GM20000 (cell line): ENCODE measurements around the gene TTC8.
A peak's percentile ranks its signal among the peaks of the same experiment; 100 is the strongest.
"Not testable (repeated sequence)": the region's sequence is repeated elsewhere in the genome, so short reads cannot be mapped to it uniquely, and the experiment has no call there.

ENCODE experiments used
- DNase-seq: peaks from one replicate; pipeline ENCODE4 v3.0.0; 2012; ENCODE audit warnings: low spot score
- CTCF ChIP-seq: IDR thresholded peaks from 2 replicates; pipeline ENCODE4 v1.5.1; 2012; ENCODE audit warnings: mild to moderate bottlenecking, control low read depth; ENCODE audit errors: extremely low read depth, missing control alignments

Gene TTC8

GRCh38 chr14:88824314-88825077 is at the start of gene TTC8:
TTC8 (plus strand) TSS chr14:88824651; CDS start chr14:88824708, 57 bp downstream.
- DNase-seq = peak; percentile 87
- no peak for TF ChIP-seq CTCF

- no peak for DNase-seq
Measured at GRCh38 chr14:88775532-88775931, 48.9 kb upstream of the TTC8 start.

DNA sequence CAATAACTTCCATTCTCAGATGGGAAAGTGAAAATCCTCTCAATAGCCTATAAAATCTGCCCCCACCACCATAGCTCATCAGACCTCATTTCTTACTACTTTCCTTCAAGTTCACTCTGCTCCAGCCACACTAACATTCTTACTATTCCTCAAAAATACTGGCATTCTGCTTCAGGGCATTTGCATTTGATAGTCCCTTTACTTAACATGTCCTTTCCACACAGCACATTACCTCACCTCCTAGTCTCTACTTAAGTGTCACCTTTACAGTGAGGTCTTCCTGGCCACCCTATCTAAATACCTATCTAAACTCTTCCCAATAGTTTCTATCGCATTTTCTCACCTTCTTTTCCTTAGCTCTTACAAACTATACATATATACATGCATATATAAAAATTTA is 38.5 kb upstream of the TTC8 start:
- no peak for DNase-seq
- no peak for TF ChIP-seq CTCF

More at GRCh38 chr14:88775532-88775931, 48.9 kb upstream of the TTC8 start:
- TF ChIP-seq CTCF = no peak

DNA sequence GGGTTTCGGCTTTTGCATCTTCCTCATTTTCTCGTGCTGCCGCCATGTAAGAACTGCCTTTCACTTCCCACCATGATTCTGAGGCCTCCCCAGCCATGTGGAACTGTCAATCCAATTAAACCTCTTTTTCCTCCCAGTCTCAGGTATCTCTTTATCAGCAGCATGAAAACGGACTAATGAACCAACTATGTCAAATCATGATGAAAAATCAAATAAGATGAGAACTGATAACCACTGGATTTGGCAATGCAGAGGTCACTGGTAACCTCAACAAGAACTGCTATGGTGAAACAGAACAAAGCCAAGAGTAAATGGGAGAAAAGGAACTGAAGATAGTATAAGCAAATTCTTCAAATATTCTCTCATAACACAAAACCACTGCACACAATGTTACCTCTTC is 37.7 kb upstream of the TTC8 start:
- TF ChIP-seq CTCF = no peak
- no peak for DNase-seq

DNA sequence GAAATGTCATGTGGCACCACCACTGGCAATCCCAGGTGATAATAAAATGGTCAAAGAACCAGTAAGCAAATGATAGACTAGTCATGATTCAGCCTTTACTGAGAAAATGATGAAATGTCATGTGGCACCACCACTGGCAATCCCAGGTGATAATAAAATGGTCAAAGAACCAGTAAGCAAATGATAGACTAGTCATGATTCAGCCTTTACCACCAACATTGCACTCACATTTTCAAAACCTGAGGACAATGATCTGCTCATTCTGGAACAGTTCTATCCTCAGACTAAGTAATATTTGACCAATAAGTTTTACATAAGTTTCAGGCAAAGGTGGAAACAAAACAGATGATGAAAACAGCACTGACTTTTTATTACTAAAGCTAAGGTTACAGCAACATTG is 34.9 kb upstream of the TTC8 start:
- not testable (repeated sequence) for DNase-seq

GRCh38 chr14:88790501-88791251 is 33.8 kb upstream of the TTC8 start:
- DNase-seq = no peak

DNA sequence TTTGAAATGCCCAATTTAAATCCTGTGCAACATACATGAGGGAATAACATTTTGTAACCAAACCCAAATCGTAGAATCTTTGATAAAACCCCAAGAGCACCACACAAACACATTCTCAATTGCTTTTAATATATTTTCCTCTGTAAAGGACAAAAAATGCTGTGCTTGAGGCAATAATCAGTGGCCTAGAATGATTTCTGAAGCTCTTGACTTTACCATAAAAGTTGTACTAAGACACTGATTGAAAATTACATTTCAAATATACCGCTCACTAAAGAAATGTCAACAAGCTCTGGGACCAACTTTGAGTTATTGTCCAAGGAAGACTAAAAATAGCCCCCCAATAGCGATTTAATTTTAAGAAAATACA is 33.2 kb upstream of the TTC8 start:
- no peak for DNase-seq
- TF ChIP-seq CTCF = no peak

More at GRCh38 chr14:88790501-88791251, 33.8 kb upstream of the TTC8 start:
- no peak for TF ChIP-seq CTCF
